GM06990 (cell line): ENCODE data around the gene PYGL.

Experiments used
- DNase-seq: peaks from one replicate; pipeline ENCODE4 v3.0.0-alpha.2; 2011; ENCODE audit not compliant: insufficient read length; ENCODE audit errors: extremely low read depth
- H3K27me3 ChIP-seq: replicated peaks from 2 replicates; pipeline ENCODE4 v1.6.0; 2011; ENCODE audit warnings: low read length; ENCODE audit not compliant: control insufficient read depth, insufficient read depth
- H3K36me3 ChIP-seq: 2 replicates; pipeline ENCODE4 v1.5.1; 2011; ENCODE audit warnings: low read length; ENCODE audit not compliant: control insufficient read depth, insufficient read depth
- H3K4me3 ChIP-seq: replicated peaks from 2 replicates; pipeline ENCODE4 v1.5.1; 2011; ENCODE audit warnings: low read depth, mild to moderate bottlenecking, control low read depth, low read length
- CTCF ChIP-seq: IDR thresholded peaks from 2 replicates; pipeline ENCODE4 v1.5.1; 2011; ENCODE audit warnings: low read length, control low read depth, mild to moderate bottlenecking, inconsistent platforms; ENCODE audit not compliant: insufficient read depth, poor library complexity, severe bottlenecking

The PYGL gene

GRCh38 chr14:50883827-50884197 is 60.5 kb downstream of the PYGL start:
- no peak for TF ChIP-seq CTCF

GRCh38 chr14:50882932-50883826 is 61.1 kb downstream of the PYGL start:
- Histone ChIP-seq H3K4me3 (no peak overlapping the region), H3K27me3 (no peaks in the 10 kb centered on the region; the same call in 1 of the 2 replicates), H3K36me3 (no peaks in the 10 kb centered on the region)
- DNase-seq = no peak
- TF ChIP-seq CTCF = no peak

More at GRCh38 chr14:50883827-50884197, 60.5 kb downstream of the PYGL start:
- no peak overlapping the region for H3K4me3 ChIP-seq
- H3K27me3 ChIP-seq = no peaks in the 10 kb centered on the region; the same call in 1 of the 2 replicates
- DNase-seq = no peak
- no peaks in the 10 kb centered on the region for H3K36me3 ChIP-seq

DNA sequence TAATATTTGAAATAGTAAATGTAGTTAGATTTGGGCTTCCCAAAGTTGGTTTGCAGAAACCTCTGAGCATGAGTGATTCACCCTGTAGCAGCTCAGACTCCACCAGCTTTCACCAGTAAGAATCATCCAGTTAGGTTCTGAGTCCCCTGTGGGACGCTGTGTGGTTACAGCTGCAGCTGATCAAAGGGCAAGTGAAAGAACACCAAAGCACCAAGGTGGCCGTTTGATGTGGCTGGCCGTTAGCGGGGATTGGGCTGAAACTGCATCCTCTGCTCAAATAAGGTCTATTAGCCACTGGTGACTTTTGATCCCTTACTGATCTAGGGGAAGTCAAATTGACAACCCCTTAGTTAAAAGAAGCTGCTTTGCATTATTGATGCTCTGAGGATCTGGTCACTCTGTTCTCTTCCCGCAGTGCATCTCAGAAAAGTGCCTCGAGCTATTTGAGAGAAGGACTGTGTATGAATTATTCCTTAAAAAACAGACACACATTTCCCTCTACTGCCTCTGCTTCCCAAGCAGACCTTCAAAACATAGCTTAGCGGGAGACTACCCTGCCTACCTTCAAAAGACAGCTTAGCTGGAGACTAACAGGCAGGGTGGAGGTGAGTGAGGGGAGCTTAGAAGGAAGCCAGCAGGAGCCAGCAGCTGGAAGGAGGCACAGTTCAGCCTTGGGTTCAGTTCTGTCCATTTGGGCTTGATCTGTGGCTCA is 68.8 kb downstream of the PYGL start:
- H3K27me3 ChIP-seq = no peaks in the 10 kb centered on the region; the same call in 1 of the 2 replicates
- H3K36me3 ChIP-seq = no peaks in the 10 kb centered on the region
- peak; percentile 79 for DNase-seq
- TF ChIP-seq CTCF = no peak
- H3K4me3 ChIP-seq = no peak overlapping the region

GRCh38 chr14:50874757-50875156 is 69.5 kb downstream of the PYGL start:
- H3K4me3 ChIP-seq = no peak overlapping the region
- no peaks in the 10 kb centered on the region; the same call in 1 of the 2 replicates for H3K27me3 ChIP-seq
- H3K36me3 ChIP-seq = no peaks in the 10 kb centered on the region
- no peak for DNase-seq
- TF ChIP-seq CTCF = no peak

DNA sequence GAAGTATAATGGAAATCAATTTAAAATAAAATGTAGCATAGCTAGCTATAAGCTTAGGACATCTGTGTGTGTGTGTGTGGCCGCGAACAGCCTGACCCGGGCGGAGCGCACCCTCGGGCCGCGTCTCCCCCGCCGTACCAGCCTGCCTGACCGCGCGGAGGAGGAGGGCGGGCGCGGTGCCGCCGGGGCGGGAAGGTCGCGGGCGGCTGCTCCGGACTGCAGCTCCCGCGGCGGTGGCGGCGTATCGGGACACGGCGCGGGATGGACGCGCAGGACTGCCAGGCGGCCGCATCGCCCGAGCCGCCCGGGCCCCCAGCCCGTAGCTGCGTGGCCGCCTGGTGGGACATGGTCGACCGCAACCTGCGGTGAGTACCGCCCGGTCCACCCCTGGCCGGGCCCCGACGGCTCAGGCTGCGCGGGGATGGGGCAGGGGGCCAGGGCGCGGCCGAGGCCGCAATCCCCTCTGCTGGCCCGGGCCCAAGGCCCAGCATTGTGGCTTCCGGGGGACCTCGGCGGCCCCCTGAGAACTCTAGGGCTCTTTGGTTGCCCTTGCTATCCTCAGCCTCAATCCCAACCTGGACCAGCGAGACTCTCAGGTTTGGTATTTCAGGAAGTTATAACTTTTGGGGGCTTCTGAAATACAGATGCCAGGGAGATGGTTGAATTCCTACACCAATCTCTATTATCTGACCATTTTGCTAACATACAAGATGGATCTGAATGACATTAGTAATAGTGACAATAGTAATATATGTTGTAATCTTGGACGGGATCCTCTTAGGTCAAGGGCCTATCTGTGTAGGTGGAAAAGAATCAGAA is 72.2 kb downstream of the PYGL start, which contains the start of gene ABHD12B:
Gene ABHD12B (plus strand): TSS at position 140 of the 819 bp plus-strand sequence. CDS start 122 bp downstream, at position 262.
- no peak for DNase-seq
- H3K4me3 ChIP-seq = no peak within 1 kb of the TSS
- no peak for TF ChIP-seq CTCF

More for the DNA sequence above, 72.2 kb downstream of the PYGL start, which contains the start of gene ABHD12B:
- H3K27me3 ChIP-seq = no peaks in the 10 kb centered on the region; the same call in 1 of the 2 replicates
- H3K36me3 ChIP-seq = no peaks in the 10 kb centered on the region
